GM19239 (cell line): ENCODE results near the gene BET1.

Source experiments
- DNase-seq: peaks from one replicate; pipeline ENCODE4 v3.0.0; 2011; ENCODE audit warnings: low spot score; ENCODE audit not compliant: insufficient read length
- FAIRE-seq: peaks from 2 replicates; lab custom pipeline; 2011; peaks lifted over from hg19 to GRCh38; lab: Jason Lieb, UNC

BET1 gene

DNA sequence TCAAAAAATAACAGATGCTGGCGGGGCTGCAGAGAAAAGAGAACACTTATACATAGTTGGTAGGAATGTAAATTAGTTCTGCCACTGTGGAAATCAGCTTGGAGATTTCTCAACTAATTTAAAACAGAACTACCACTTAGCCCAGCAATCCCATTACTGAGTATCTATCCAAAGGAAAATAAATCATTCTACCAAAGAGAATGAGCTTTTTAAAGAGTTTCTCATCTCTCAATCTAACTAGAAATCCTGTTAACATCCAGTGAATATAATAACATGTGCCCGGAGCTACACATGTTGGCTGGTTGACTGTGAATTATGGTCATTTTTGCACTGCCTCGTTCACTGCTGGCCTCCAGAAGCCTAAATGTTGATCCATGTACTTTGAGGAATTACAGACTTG, 39.3 kb downstream of the BET1 start:
- FAIRE-seq (no peak), DNase-seq (no peak)

DNA sequence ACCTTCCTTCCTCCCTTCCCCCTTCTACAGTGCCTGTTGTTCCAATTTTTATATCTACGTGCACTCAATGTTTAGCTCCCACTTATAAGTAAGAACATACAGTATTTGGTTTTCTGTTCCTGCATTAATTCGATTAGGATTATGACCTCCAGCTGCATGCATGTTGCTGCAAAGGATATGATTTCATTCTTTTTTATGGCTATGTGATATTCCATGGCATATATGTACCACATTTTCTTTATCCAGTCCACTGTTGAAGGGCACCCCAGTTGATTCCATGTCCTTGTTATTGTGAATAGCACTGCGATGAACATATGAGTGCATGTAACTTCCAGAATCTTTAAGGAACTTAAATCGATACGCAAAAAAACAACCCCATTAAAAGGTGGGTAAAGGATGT, 39.9 kb downstream of the BET1 start:
- FAIRE-seq (no peak), DNase-seq (no peak)

DNA sequence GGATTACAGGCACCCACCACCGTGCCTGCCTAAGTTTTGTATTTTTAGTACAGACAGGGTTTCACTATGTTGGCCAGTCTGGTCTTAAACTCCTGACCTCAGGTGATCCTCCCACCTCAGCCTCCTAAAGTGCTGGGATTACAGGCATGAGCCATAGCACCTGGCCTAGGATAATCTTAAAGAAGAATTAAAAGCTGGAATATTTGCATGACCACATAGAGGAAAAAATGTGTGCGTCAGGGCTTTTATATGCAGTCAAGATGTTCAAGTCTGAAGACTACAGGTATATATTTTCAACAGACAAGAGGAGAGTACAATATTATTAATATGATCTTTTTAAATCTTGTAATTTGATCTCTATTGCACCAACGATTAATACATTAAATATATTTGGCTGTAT, 43.2 kb downstream of the BET1 start:
- FAIRE-seq = no peak

DNA sequence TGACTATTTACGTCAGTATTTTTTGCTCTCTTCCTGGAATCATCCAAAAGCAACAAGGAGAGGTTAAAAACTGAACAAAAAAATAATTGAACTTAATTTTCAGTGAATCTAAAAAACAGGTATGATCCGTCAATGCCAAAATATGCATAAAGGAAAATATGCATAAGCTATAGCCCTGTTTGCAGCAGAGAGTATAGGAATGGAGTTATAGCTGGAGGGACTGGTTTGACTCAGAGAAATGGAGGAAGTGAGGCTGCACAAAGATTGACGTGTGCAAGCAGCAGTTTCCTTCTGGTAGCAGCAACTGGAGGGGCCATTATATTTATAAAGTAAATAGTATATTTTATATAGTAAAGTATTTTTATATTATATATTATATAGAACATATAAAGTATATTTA, 45.5 kb downstream of the BET1 start:
- no peak for FAIRE-seq
- no peak for DNase-seq

More for the DNA sequence above, 43.2 kb downstream of the BET1 start:
- DNase-seq = no peak

DNA sequence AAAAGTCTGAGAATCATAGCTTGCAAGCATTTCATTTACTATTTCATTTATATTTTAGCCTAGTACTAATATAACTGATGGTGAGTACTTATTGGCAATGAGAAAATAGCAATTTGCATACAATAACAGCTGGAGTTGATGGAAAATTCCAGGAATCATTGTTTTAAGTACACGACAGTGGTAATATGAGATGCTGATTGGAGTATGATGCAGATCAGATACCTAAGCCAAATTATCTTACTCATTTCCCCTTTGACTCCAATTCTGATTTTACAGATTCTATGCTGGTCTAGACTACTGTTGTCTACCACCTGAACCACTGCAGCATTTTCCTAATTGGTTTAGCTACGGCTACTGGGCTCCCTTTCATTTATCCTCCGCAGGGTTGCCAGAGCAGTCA, 45.9 kb downstream of the BET1 start:
- FAIRE-seq = no peak

GRCh38 chr7:93957767-93958166, 46.4 kb downstream of the BET1 start:
- no peak for DNase-seq
- no peak for FAIRE-seq

More for the DNA sequence above, 45.9 kb downstream of the BET1 start:
- no peak for DNase-seq

DNA sequence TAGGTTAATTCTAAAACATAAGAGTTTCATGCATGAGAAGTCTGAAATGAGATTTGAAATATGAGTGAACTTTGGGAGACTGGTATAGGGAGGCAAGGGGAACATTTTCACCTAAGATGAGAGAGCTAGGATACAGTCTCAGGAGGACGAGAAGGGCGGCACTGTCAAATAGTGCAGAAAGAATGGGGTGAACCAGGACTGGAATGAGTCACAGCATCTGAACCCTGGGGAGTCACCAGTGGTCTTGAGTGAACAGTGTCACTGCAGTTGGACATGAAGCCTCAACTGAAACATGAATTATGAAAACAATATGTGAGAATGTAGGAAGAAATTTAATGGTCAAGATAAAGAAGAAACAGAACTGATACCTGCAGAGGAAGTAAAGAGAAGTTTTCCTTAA, 48.9 kb downstream of the BET1 start:
- peak; percentile 52 for FAIRE-seq

DNA sequence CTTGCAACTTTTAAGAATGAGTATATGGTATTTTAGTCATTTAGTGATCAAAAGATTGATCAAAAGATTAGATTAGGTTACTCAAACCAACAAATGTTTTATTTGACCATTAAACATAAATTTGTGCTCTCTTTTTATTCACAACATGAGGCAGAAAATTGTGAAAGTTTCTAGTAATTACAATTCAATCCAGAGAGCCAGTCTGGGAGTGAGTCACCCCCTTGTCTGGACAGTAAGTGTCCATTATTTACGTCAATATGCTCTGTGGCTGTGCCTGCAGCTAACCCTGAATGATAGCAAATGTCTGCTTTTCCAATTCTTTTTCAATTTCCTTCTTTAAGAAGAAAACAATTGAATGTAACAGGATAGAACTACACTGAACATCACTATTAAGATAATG, 54.7 kb downstream of the BET1 start:
- DNase-seq (no peak), FAIRE-seq (no peak)

More for the DNA sequence above, 48.9 kb downstream of the BET1 start:
- DNase-seq = no peak

DNA sequence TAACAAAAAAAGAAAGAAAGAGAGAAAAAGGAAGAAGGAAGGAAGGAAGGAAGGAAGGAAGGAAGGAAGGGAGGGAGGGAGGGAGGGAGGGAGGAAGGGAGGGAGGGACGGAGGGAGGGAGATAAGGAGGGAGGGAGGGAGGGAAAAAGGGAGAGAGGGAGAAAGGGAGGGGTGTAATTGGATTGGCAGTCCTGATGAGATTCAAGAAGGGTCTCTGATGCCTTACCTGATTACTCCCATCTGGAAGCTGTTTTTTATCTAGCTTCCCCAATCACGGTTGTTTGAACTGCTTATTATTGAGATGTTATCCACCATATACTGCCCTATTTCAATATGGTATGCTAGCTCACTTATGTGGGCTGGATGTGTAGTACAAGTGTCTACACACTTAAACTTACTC, 55.3 kb downstream of the BET1 start:
- no peak for FAIRE-seq
- no peak for DNase-seq

DNA sequence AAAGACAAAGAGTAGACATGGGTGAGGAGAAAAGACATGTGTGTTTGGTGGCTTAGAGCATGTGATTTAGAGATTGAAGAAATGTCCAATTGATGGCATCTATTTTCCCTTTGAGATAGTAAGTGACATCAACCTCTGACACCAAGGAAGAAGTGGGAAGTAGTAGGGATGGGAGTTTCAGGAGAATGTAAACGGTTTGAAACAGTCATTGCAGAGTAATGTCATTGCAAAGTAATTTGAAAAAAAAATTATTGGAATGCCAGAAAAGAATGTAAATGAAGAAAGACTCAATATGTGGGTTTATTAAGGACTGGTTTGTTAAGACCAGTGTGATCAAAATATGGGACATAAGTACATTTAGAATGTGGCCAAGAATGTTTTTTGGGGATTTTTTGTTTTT, 56.0 kb downstream of the BET1 start:
- FAIRE-seq = no peak
- DNase-seq = no peak

GRCh38 chr7:93945756-93946535, 58.2 kb downstream of the BET1 start:
- DNase-seq (no peak), FAIRE-seq (no peak)

DNA sequence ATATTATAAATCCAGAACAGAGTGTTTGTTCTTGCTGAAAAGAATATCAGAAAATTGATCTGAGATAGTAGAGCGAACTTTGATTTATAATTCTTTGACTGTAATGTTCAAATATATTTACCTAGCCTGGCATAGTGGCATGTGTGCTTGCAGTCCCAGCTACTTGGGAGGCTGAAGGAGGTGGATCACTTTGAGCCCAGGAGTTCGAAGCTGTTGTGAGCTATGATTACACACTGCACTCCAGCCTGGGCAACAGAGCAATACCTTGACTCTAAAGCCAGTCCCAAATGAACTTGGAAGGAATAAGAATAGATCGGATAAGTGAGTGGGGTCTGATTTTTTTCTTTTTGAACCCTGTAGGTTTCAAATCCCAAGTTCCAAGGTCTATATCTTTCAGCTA, 59.1 kb downstream of the BET1 start:
- FAIRE-seq (no peak), DNase-seq (no peak)

DNA sequence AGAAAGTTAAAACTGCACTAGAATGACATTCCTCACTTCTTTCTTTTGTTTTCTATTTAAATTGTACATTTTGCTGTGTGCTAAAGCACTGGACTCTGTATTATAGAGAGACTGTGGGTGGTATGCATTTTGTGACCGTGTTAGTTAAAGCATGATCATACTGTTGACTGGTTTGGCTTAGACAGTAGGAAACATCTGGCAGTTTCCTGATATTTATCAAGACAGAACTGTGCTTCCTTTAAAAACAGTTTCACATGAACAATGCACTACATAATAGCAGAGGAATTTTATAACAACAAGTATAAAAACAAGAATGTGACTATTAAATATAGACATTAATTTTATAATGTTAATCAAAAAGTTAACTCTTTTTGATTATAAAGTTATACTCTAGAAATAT, 59.5 kb downstream of the BET1 start:
- DNase-seq (no peak), FAIRE-seq (no peak)

DNA sequence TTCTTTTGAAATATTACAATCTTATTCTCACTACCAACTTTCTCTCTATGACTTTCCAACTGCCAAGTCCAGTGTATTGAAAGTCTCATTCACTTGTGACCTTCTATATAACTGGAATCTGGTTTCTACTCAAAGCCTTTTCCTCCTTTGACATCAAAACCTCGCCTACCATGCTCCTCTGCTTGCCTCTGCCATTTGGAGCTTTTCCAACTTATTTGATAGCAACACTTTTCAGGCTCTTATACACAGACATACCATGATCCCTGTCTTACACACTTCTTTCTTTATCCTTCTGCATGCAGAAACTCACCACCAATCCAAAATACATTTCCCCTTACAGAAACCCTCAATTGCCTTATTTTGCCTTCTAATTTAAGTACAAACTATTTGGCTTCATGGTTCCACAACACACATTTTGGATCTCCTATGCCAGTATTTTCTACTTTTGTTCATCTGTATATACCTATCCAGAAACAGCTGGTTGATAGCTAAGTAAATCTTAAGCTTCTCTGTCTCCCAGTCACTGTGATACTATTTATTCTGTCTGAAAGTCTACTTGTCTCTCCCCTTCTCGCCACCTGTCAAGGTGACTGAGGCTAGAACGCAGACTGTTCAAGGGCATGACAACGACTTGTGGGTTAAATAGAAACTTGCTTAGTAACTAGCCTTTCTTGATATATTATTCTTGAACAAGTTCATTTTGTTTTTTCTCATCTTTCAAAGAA, 60.2 kb downstream of the BET1 start:
- FAIRE-seq (no peak), DNase-seq (no peak)
